Islet of Langerhans (tissue), 1 donor: Measurements from ENCODE around the gene BCO2.

Source experiments
- FAIRE-seq: peaks from one replicate; lab custom pipeline; 2011; peaks lifted over from hg19 to GRCh38; lab: Jason Lieb, UNC

The BCO2 gene

GRCh38 chr11:112249871-112250610 lies 74.7 kb downstream of the BCO2 start:
- no peak for FAIRE-seq

GRCh38 chr11:112253605-112254242 lies 78.4 kb downstream of the BCO2 start:
- no peak for FAIRE-seq

- FAIRE-seq: peak; percentile 100
Observed at GRCh38 chr11:112255067-112255720, 79.9 kb downstream of the BCO2 start.

GRCh38 chr11:112260490-112260889 lies 85.2 kb downstream of the BCO2 start, which contains the start of gene PLET1:
PLET1 (minus strand) TSS chr11:112260860; CDS start chr11:112260589, 271 bp downstream.
- no peak for FAIRE-seq

- FAIRE-seq: no peak
Observed at GRCh38 chr11:112265659-112266409, 90.5 kb downstream of the BCO2 start.

- FAIRE-seq: no peak
Observed at GRCh38 chr11:112266410-112266778, 91.1 kb downstream of the BCO2 start.

- no peak for FAIRE-seq
Observed at GRCh38 chr11:112267188-112267591, 91.9 kb downstream of the BCO2 start.

- no peak for FAIRE-seq
Observed at GRCh38 chr11:112268406-112268805, 93.1 kb downstream of the BCO2 start.
